HG03342 (cell line): Measurements from ENCODE around the gene GJA4.
"Not testable (repeated sequence)": the region's sequence is repeated elsewhere in the genome, so short reads cannot be mapped to it uniquely, and the experiment has no call there.

Experiments used
- ATAC-seq: cut with Tn5 transposase; IDR thresholded peaks from one replicate; pipeline ENCODE4 v1.9.1; 2021; ENCODE audit warnings: mild to moderate bottlenecking, moderate library complexity; ENCODE audit not compliant: unreplicated experiment

GJA4 gene

GRCh38 chr1:34787461-34788420 lies 5.1 kb upstream of the GJA4 start:
- ATAC-seq = no peak

GRCh38 chr1:34790985-34791384 lies 1.8 kb upstream of the GJA4 start:
- ATAC-seq = no peak

DNA sequence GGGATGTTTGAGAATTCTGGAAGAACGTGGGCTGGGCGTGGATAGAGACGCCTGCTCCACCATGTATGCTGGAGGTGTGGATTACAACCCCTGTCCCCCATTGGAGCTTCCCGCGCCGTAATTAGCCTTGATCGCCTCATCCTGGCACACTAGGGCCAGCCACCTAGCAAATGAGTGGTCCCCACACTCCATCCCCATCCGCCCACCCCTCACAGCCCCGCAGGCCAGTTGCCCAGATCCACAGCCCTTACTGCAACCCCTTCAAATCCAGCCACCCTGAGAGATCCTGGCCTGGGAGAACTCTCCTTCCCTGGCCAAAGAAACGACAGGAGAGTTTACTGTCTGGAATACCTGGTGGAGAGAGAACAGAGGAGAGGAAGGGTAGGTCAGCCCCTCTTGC lies 375 bp upstream of the GJA4 start:
- ATAC-seq = no peak

DNA sequence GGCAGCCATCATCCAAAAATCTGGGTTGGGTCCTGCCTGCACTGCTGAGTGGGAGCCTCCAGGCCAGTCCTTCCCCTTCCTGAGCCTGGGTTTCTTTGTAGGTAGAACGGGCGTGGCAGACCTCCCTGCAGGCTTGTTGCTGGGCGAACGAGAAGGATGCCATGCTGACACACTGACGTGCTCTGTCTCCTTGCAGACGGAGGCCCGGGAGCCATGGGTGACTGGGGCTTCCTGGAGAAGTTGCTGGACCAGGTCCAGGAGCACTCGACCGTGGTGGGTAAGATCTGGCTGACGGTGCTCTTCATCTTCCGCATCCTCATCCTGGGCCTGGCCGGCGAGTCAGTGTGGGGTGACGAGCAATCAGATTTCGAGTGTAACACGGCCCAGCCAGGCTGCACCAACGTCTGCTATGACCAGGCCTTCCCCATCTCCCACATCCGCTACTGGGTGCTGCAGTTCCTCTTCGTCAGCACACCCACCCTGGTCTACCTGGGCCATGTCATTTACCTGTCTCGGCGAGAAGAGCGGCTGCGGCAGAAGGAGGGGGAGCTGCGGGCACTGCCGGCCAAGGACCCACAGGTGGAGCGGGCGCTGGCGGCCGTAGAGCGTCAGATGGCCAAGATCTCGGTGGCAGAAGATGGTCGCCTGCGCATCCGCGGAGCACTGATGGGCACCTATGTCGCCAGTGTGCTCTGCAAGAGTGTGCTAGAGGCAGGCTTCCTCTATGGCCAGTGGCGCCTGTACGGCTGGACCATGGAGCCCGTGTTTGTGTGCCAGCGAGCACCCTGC lies 1.4 kb downstream of the GJA4 start:
- no peak for ATAC-seq

DNA sequence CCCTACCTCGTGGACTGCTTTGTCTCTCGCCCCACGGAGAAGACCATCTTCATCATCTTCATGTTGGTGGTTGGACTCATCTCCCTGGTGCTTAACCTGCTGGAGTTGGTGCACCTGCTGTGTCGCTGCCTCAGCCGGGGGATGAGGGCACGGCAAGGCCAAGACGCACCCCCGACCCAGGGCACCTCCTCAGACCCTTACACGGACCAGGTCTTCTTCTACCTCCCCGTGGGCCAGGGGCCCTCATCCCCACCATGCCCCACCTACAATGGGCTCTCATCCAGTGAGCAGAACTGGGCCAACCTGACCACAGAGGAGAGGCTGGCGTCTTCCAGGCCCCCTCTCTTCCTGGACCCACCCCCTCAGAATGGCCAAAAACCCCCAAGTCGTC lies 2.0 kb downstream of the GJA4 start:
- ATAC-seq = no peak

GRCh38 chr1:34795916-34796315 lies 3.1 kb downstream of the GJA4 start:
- no peak for ATAC-seq

DNA sequence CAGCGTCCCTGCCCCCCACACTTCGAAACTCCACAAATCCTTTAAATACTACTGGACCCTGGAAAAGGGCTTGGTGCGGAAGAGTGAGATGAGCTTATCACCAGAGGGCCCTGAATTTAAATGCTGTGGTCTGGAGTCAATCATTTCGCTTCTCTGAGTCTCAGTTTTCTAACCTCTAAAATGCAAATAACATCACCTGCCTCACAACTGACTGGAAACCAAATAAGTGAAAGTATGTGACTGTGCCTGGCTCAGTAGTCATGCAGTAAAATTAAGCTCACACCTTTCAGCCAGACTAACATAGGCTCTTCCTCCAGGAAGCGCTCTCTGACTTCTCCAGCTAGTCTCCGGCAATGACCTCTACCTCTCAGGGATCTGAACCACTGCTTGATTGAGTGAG lies 4.2 kb downstream of the GJA4 start:
- no peak for ATAC-seq

- no peak for ATAC-seq
Measured at GRCh38 chr1:34800214-34800613, 7.4 kb downstream of the GJA4 start.

DNA sequence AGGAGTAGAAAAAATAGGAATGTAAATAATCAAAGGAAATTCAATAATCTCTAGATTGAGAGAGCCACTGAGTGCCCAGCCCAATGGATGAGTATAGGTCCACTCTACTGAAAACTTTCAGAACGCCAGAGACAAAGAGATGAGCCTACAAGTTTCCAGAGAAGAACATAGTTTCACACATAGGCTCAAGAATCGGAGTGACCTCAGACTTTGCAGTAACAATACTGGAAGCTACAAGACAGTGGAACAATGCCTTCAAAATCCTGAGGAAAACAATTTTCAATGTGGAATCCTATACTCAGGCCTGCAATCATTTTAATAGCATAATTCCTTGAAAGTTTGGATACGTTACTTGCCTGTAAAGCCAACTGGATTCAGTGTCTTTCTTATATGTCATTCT lies 11.0 kb downstream of the GJA4 start:
- no peak for ATAC-seq

- ATAC-seq = no peak
Measured at GRCh38 chr1:34806396-34806795, 13.6 kb downstream of the GJA4 start.

- ATAC-seq = no peak
Measured at GRCh38 chr1:34808051-34808810, 15.4 kb downstream of the GJA4 start.

GRCh38 chr1:34810781-34811180 lies 18.0 kb downstream of the GJA4 start:
- ATAC-seq = not testable (repeated sequence)

DNA sequence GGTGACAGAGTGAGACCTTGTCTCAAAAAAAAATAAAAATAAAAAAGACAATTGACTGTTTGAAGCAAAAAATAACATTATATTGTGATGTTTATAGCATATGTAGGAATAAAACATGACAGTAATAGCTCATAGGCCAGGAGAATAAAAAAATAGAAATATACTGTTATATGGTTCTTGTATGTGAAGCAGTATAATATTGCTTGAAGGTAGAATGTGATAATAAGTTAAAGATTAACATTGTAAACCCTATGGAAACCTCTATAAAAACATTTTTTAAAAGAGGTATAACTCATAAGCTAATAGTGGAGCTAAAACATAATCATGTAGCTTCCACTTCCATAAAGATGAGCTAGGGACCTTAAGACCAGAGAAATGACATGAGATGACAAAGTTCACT lies 23.5 kb downstream of the GJA4 start:
- ATAC-seq = no peak

DNA sequence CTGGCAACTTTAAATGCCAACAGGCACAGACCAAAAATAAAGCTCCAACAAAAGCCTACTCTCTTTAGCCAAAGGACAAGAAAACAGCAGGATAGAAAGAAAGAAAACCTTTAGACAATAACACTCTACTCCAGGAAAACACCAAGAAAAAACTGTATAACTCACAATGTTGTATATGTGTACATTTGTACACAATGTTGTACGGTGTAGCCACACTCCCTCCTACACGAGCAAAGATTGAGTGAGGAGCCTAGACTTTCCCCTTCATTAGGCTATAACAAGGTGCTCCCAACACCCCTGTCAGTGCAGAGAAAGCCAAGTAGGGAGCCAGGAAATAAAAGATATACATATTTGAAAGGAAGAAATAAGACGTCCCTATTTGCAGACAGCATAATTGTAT lies 24.0 kb downstream of the GJA4 start:
- no peak for ATAC-seq

GRCh38 chr1:34818862-34819261 lies 26.1 kb downstream of the GJA4 start:
- ATAC-seq = not testable (repeated sequence)

- no peak for ATAC-seq
Measured at GRCh38 chr1:34822202-34822601, 29.4 kb downstream of the GJA4 start.

GRCh38 chr1:34824817-34825454 lies 32.1 kb downstream of the GJA4 start:
- ATAC-seq = no peak

DNA sequence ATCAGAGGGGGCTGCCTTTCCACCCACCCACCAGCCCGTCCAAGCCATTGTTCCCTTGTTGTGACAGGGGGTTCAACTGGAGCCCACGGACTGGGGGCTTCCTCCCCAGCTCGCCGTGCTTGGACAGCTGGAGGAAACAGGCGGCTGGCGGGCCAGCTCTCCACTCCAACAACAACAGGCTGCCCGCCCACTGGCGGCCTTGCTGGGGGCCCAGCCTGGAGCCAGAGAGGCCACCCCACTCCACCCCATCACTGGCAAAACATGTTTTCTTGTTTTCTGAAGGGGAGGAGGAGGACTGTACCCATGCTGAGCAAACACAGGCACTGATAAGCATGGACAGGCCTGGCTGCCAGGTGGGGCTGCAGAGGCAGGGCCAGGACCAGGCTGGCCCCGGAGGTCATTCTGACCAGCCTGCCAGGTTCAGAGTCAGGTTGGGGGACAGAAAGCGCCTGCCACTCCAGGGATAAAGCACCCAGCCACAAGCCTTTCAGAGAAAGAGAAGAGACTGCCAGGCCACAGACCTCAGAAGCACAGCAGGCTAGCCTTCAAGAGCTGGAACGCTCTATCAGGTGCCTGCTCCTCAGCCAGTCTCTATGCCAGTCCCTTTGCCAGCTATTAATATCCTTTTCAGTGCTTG lies 32.8 kb downstream of the GJA4 start:
- no peak for ATAC-seq

GRCh38 chr1:34827341-34827941 lies 34.6 kb downstream of the GJA4 start:
- no peak for ATAC-seq

- ATAC-seq = no peak
Measured at GRCh38 chr1:34828611-34829010, 35.8 kb downstream of the GJA4 start.
